ENCODE results near the gene MCC. TPM values are rescaled to one million over a fixed set of nuclear protein-coding genes. Genes with fewer than 3 reads are reported as not detected.

Gene MCC
- total RNA-seq, 4 donors from 2014 or later = 57.7 to 91.5 (median 76.0) TPM

DNA sequence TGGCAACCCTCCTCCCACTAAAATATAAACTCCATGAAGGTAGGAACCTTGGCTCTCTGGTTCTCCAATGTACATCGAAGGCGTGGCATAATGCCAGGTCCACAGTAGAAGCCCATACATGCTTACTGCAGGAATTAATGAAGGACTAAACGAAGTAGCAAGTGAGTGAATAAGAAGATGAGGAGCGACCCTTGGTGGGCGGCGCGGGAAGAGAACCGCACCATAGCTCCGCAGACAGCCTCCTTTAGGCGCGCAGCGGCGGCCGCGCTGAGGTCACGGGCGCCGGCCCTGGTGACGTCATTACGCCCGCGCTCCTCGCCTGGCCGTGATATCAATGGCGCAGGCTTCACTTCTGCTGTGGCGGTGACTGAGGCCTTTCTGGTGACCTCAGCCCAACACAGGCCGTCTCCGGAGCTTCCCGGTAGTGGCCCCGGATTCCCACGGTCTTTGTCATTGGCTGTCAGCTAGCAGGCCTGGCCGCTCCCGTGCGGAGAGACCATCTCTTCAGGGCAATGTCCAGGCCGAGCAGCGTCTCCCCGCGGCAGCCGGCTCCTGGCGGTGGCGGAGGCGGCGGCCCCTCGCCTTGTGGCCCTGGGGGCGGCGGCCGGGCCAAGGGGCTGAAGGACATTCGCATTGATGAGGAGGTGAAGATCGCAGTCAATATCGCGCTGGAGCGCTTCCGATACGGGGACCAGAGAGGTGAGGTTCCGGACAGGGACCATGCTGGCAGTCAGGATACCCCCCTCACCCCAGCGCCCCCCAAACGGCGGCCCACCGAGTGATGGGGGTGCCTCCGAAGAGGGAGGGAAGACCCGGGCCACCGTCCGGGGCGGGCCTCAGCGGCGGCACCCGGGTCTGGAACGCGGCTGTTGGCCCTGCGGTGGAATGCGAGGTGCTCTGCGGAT lies 25.4 kb upstream of the MCC start, which contains the start of gene YTHDC2:
YTHDC2 (plus strand) TSS at position 311 of the 905 bp plus-strand sequence; CDS start at position 513, 202 bp downstream.
- peak within 1 kb of the TSS; percentile 61 for H3K4me3 ChIP-seq (ENCODE audit: low read depth, poor library complexity, severe bottlenecking)
- intact Hi-C loops (cut with DNase I; ENCODE audit: low total_unique reads) = loop anchor here (10.0 kb wide), 1 partner anchor 519 kb away; no protein-coding TSS in a partner anchor
- DNase-seq (ENCODE audit: low spot score in 2 of 2) = peak; percentile 73 to 96
- 1% methylated on average over 47 to 48 of the region's 72 CpGs for WGBS, 2 donors
- no peak for TF ChIP-seq POLR2A (IDR thresholded peaks at IDR 0.05)
- TF ChIP-seq, protein P1, sequence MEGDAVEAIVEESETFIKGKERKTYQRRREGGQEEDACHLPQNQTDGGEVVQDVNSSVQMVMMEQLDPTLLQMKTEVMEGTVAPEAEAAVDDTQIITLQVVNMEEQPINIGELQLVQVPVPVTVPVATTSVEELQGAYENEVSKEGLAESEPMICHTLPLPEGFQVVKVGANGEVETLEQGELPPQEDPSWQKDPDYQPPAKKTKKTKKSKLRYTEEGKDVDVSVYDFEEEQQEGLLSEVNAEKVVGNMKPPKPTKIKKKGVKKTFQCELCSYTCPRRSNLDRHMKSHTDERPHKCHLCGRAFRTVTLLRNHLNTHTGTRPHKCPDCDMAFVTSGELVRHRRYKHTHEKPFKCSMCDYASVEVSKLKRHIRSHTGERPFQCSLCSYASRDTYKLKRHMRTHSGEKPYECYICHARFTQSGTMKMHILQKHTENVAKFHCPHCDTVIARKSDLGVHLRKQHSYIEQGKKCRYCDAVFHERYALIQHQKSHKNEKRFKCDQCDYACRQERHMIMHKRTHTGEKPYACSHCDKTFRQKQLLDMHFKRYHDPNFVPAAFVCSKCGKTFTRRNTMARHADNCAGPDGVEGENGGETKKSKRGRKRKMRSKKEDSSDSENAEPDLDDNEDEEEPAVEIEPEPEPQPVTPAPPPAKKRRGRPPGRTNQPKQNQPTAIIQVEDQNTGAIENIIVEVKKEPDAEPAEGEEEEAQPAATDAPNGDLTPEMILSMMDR (IDR thresholded peaks at IDR 0.05) = no peak

DNA sequence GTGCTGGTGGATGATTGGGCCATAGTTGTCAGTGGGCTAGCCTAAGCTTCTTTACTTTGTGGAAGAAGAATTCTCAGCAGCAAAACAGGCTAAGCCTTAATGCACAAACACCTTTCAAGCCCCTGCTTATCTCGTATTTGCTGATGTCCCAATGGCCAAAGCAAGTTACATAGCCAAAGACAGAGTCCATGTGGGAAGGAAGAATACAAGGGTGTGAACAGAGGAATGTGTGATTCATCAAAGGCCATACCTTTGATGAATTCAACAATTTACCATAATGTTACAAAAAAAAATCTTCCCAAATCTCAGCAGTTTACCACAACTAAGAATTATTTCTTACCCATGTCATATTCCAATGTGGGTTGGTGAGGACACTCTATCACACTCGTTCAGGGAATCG lies 24.1 kb upstream of the MCC start:
- 94 to 96% methylated on average over 3 of the region's 3 CpGs for WGBS, 2 donors
- no peak overlapping the region for H3K4me3 ChIP-seq (ENCODE audit: low read depth, poor library complexity, severe bottlenecking)
- intact Hi-C loops (cut with DNase I; ENCODE audit: low total_unique reads) = loop anchor here (10.0 kb wide), 1 partner anchor 518 kb away; no protein-coding TSS in a partner anchor
- no peak for DNase-seq (ENCODE audit: low spot score in 2 of 2)
- TF ChIP-seq, protein P1 (IDR thresholded peaks at IDR 0.05) = no peak

DNA sequence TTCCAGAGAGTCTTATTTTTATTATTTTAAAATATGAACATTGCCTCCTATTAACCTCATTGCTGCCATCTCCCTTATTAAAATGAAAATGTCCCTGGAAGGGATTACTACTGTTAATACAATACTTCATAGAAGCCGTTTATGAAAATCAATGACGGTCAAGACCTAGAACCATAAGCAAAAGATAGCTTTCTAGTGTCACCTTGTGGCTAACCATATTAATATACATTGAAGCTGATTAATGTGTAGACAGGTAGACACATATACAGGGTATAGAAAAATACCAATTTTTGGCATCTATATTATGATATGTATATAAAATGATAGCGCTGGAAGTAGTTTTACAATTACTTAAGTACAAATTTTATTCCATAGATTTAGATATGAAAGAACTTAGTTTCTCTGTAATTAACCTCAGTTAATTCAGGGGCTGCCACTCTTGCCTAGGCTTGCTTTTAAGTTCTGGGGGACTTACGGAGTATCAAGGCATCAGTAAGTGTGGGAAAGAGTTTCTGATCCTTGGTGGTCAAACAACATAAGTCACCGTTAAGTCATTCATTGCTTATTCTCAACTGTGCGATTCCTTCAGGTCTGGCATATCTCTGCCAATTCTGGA lies 22.7 kb upstream of the MCC start:
- intact Hi-C loops (cut with DNase I; ENCODE audit: low total_unique reads) = loop anchor here (10.0 kb wide), 1 partner anchor 516 kb away; no protein-coding TSS in a partner anchor
- no peak for DNase-seq (ENCODE audit: low spot score in 2 of 2)
- no peak overlapping the region for H3K4me3 ChIP-seq (ENCODE audit: low read depth, poor library complexity, severe bottlenecking)
- 54 to 57% methylated on average over 6 of the region's 6 CpGs for WGBS, 2 donors
- TF ChIP-seq, protein P1 (IDR thresholded peaks at IDR 0.05) = no peak
- no peak for TF ChIP-seq POLR2A (IDR thresholded peaks at IDR 0.05)

DNA sequence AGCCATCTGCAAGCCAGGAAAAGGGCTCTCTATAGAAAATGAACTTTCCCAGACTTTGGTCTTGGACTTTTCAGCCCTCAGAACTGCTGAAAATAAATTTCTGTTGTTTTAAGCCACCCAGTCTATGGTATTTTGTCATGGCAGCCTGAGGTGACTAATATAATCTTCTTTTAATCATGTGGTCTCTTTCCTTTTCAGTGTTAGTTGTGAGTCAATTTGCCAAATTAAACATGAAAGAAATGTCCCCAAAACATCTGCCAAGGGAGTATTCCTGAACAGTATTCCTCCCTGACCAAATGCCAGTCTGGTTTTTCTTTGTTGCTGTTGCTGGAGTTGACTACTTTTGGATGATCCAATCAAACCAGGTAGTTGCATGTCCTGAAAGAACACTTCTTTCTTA lies 20.5 kb upstream of the MCC start:
- DNase-seq (ENCODE audit: low spot score in 2 of 2) = no peak
- TF ChIP-seq, protein P1 (IDR thresholded peaks at IDR 0.05) = no peak
- TF ChIP-seq POLR2A (IDR thresholded peaks at IDR 0.05) = no peak
- no peak overlapping the region for H3K4me3 ChIP-seq (ENCODE audit: low read depth, poor library complexity, severe bottlenecking)
- intact Hi-C loops (cut with DNase I; ENCODE audit: low total_unique reads) = no loop called here

DNA sequence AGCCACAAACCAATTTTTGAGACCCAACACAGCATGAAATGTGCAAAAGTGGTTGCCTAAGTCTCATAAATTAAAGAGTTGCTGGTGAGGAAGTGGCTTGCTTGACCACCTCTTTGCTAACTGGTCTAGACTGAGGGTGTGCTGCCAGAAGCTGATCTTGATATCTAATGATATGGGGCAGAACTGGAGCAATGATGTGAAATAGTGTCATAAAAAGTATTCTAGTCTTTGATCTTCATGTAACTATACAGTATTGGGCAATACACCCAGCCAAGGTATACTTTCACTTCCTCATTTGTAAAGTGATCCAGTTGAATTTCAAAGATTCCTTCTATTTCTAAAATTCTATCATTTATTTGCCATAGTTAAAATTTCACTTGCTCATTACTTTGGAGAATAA lies 19.3 kb upstream of the MCC start:
- intact Hi-C loops (cut with DNase I; ENCODE audit: low total_unique reads) = no loop called here
- no peak for TF ChIP-seq POLR2A (IDR thresholded peaks at IDR 0.05)
- TF ChIP-seq, protein P1 (IDR thresholded peaks at IDR 0.05) = no peak
- no peak for DNase-seq (ENCODE audit: low spot score in 2 of 2)
- H3K4me3 ChIP-seq (ENCODE audit: low read depth, poor library complexity, severe bottlenecking) = no peak overlapping the region
